ENCODE results near the gene PRKD1.

DNA sequence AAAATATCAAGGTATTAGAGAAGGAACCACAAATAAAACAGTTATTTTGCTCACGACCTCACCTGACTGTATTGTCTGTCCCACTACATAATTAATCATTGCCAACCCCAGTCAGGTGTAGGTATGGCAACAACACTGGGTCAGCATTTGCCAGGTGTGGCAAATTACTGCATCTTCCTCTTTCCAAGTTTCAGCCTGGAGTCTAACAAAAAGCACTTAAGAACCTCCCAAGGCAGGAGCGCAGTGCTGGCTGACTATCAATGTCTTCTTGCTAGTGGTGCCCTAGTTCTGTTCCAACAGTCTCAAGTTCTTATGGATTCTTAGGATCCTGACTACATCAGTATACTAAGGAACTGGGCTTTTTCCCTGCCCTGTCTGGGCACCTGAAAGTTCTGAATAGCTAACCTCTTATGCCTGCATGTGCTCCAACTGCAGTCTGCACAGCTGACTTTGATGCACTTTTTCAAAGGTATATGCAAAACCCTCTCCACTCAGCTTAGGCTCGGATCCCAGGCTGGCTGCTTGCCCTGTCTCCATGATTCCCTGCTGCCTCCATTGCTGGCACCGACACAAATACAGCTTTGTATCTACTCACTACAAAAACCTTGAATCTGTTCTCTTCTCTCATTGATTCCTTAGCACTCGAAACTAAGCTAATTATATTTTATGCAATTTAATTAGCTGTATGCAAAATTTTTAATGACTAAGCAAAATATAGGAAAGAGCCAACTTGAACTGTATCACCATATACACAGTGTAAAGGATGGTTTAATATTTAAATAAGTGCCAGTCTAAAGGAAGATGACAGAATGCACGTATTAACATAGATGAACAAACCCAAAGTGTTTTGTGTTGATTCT, 113.3 kb downstream of the PRKD1 start:
- TF ChIP-seq CTCF (IDR thresholded peaks at IDR 0.05), result no peak
- TF ChIP-seq USF1 (IDR thresholded peaks at IDR 0.05; ENCODE audit: borderline replicate concordance, low read depth), result no peak
- TF ChIP-seq RXRA (IDR thresholded peaks at IDR 0.05; ENCODE audit: borderline replicate concordance, low read depth), result no peak
- TF ChIP-seq TEAD4 (IDR thresholded peaks at IDR 0.05; ENCODE audit: borderline replicate concordance, insufficient read depth), result no peak
- TF ChIP-seq ZBTB33 (IDR thresholded peaks at IDR 0.05; ENCODE audit: borderline replicate concordance, low read depth), result no peak
- TF ChIP-seq MEF2A (IDR thresholded peaks at IDR 0.05; ENCODE audit: borderline replicate concordance, low read depth), result no peak
- TF ChIP-seq, protein P1, sequence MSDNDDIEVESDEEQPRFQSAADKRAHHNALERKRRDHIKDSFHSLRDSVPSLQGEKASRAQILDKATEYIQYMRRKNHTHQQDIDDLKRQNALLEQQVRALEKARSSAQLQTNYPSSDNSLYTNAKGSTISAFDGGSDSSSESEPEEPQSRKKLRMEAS (IDR thresholded peaks at IDR 0.05; ENCODE audit: low read depth), result no peak
- no peak for TF ChIP-seq FOXJ3 (CRISPR knock-in tag; IDR thresholded peaks at IDR 0.05)
- no peak for TF ChIP-seq RCOR1 (IDR thresholded peaks at IDR 0.05; ENCODE audit: low read length)
- no peak for TF ChIP-seq YY1 (IDR thresholded peaks at IDR 0.05; ENCODE audit: low read depth)
- TF ChIP-seq POLR2AphosphoS5 (IDR thresholded peaks at IDR 0.05; ENCODE audit: low read depth, low read length), result no peak
- TF ChIP-seq EP300 (IDR thresholded peaks at IDR 0.05; ENCODE audit: borderline replicate concordance in 1 of 2, low read depth in 1 of 2, low read length in 1 of 2), result no peak
- TF ChIP-seq RAD21 (IDR thresholded peaks at IDR 0.05; ENCODE audit: low read length), result no peak

Data from SK-N-SH (cell line).